ENCODE results near the gene AQP6. TPM values are rescaled to one million over a fixed set of nuclear protein-coding genes. Genes with fewer than 3 reads are reported as not detected.
A peak's percentile ranks its signal among the peaks of the same experiment; 100 is the strongest.

The AQP6 gene
- total RNA-seq, 1 donor from 2014 or later = 0.21 TPM

GRCh38 chr12:49959685-49960473, 12.9 kb upstream of the AQP6 start:
- H3K36me3 Mint-ChIP-seq (ENCODE audit: low read depth) = no peaks in the 10 kb centered on the region
- no peak for TF ChIP-seq CTCF (conservative IDR thresholded peaks at IDR 0.05)
- H3K4me3 Mint-ChIP-seq = peak overlapping the region; percentile 39
- H3K27me3 Mint-ChIP-seq (ENCODE audit: low read depth) = peaks cover 36% of the 10 kb centered on the region
- peaks cover 27% of the 10 kb centered on the region for H3K4me1 Mint-ChIP-seq
- peak; percentile 19 for DNase-seq (ENCODE audit: low read depth, low spot score)
- H3K27ac Mint-ChIP-seq (ENCODE audit: unreplicated experiment) = no peak overlapping the region
- H3K9me3 Mint-ChIP-seq = no peaks in the 10 kb centered on the region

- DNase-seq (ENCODE audit: low read depth, low spot score) = no peak
- Mint-ChIP-seq H3K4me3 (peak overlapping the region; percentile 39), H3K36me3 (ENCODE audit: low read depth) (no peaks in the 10 kb centered on the region), H3K4me1 (peaks cover 27% of the 10 kb centered on the region), H3K27me3 (ENCODE audit: low read depth) (peaks cover 37% of the 10 kb centered on the region), H3K9me3 (no peaks in the 10 kb centered on the region), H3K27ac (ENCODE audit: unreplicated experiment) (no peak overlapping the region)
- no peak for TF ChIP-seq CTCF (conservative IDR thresholded peaks at IDR 0.05)
Observed at GRCh38 chr12:49960474-49961110, 12.2 kb upstream of the AQP6 start.

DNA sequence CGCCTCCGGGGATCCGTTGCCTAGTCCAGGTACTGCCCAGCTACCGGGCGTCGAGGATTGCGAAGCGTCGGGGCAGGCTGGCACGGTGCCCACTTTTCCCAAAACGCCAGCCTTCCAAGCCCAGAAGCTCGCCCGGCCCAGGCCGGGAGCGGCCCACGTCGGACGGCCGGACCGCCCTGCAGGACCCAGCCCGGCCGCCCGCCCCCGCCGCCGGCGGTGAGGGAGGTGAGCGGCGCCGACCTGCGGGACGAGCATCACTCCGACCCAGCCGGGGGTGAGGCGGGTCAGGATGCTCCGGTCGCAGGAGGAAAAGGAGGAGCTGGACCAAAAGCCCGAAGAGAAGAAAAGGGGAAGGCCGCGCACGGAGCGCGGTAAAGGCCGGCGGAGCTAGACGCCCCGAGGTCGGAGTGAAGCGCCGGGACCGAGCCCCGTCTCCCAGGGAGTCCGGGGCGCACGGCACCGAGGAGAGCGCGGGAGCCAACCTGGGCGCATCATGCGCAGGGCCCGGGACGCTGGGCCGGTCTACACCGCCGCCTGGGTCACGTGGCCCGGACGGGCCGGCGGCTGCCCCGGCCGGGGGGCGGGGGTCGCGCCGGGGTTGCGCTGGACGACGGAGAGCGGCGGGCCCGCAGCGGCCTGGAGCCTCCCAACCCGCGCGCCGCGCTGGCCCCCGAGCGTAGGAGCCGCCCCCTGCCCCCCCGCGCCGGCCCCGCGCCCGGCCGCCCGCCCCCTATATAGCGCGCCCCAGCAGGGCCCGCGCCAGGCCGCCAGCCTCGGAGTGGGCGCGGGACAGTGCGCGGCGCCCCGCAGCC, 11.4 kb upstream of the AQP6 start, which contains the start of gene AQP5:
Gene AQP5, plus strand, starts transcription at position 762 of the 812 bp plus-strand sequence. CDS start 146 bp downstream, outside the sequence.
- Mint-ChIP-seq H3K9me3 (no peaks in the 10 kb centered on the region), H3K27me3 (ENCODE audit: low read depth) (peaks cover 41% of the 10 kb centered on the region), H3K4me1 (peaks cover 27% of the 10 kb centered on the region), H3K4me3 (peak within 1 kb of the TSS; percentile 47), H3K27ac (ENCODE audit: unreplicated experiment) (no peak within 1 kb of the TSS), H3K36me3 (ENCODE audit: low read depth) (no peaks in the 10 kb centered on the region)
- TF ChIP-seq CTCF (conservative IDR thresholded peaks at IDR 0.05) = no peak
- no peak for DNase-seq (ENCODE audit: low read depth, low spot score)

DNA sequence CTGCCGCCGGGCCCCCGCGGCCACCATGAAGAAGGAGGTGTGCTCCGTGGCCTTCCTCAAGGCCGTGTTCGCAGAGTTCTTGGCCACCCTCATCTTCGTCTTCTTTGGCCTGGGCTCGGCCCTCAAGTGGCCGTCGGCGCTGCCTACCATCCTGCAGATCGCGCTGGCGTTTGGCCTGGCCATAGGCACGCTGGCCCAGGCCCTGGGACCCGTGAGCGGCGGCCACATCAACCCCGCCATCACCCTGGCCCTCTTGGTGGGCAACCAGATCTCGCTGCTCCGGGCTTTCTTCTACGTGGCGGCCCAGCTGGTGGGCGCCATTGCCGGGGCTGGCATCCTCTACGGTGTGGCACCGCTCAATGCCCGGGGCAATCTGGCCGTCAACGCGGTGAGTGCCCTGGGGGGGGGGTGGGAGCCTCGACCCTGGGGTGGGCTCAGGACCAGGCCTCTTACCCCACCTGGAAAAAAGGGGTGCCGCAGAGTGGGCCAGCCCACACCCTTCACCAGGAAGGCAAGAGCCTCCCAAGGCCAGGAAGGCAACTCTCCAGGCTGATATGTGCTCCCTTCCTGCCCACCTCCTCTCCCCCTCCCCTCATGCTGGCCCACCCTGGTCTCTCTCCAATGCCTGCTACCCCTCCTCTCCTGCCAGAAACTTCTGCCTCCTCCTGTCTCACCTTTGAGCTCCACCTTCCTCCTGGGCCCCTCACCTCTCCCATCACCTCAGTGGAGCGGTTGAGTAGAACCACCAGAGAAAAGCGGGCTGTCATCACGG, 10.6 kb upstream of the AQP6 start:
- TF ChIP-seq CTCF (conservative IDR thresholded peaks at IDR 0.05) = no peak
- Mint-ChIP-seq H3K9me3 (no peaks in the 10 kb centered on the region), H3K27me3 (ENCODE audit: low read depth) (peaks cover 48% of the 10 kb centered on the region), H3K36me3 (ENCODE audit: low read depth) (no peaks in the 10 kb centered on the region), H3K4me3 (peak overlapping the region; percentile 47), H3K27ac (ENCODE audit: unreplicated experiment) (no peak overlapping the region), H3K4me1 (peaks cover 23% of the 10 kb centered on the region)
- no peak for DNase-seq (ENCODE audit: low read depth, low spot score)

Data from neural crest cell (in vitro differentiated cells).